HAP-1 (cell line): ENCODE data around the gene PSTPIP1.

ENCODE experiments used
- DNase-seq, 2 experiments: peaks; one replicate each; pipeline ENCODE4 v3.0.0-alpha.2; 2016 to 2020; ENCODE audit warnings: low spot score in 2 of 2
- H3K27me3 ChIP-seq: fragments of 250-450 bp; sonication (Bioruptor Pico); 2 replicates; pipeline ENCODE4 v1.5.1; 2020; ENCODE audit warnings: low read depth, mild to moderate bottlenecking, moderate library complexity
- H3K36me3 ChIP-seq: fragments of 250-450 bp; sonication (Bioruptor Pico); replicated peaks from 2 replicates; pipeline ENCODE4 v1.5.1; 2020; ENCODE audit warnings: mild to moderate bottlenecking
- H3K4me1 ChIP-seq: fragments of 250-450 bp; sonication (Bioruptor Pico); 2 replicates; pipeline ENCODE4 v1.5.1; 2020; ENCODE audit warnings: mild to moderate bottlenecking
- H3K4me3 ChIP-seq: fragments of 250-450 bp; sonication (Bioruptor Pico); 2 replicates; pipeline ENCODE4 v1.5.1; 2020; ENCODE audit warnings: mild to moderate bottlenecking, moderate library complexity
- H3K9me3 ChIP-seq: fragments of 250-450 bp; sonication (Bioruptor Pico); 2 replicates; pipeline ENCODE4 v1.5.1; 2020; ENCODE audit warnings: mild to moderate bottlenecking, moderate library complexity
- in situ Hi-C: fragments of 300-500 bp; cut with MboI; formaldehyde crosslinking; loops from 3 replicates; pipeline ENCODE4 v1.14.3; 2020; ENCODE audit warnings: low sequenced_read_pairs, inconsistent platforms, mixed read lengths

Gene PSTPIP1

GRCh38 chr15:77052556-77052955 is 57.6 kb downstream of the PSTPIP1 start:
- Histone ChIP-seq H3K4me1 (no peaks in the 10 kb centered on the region), H3K4me3 (no peak overlapping the region), H3K27me3 (no peaks in the 10 kb centered on the region), H3K36me3 (peaks cover 41% of the 10 kb centered on the region), H3K9me3 (no peaks in the 10 kb centered on the region)
- in situ Hi-C loops, result no loop called here
- no peak for DNase-seq

GRCh38 chr15:77053709-77054108 is 58.8 kb downstream of the PSTPIP1 start:
- H3K9me3 ChIP-seq, result no peaks in the 10 kb centered on the region
- peaks cover 32% of the 10 kb centered on the region for H3K36me3 ChIP-seq
- H3K27me3 ChIP-seq, result no peaks in the 10 kb centered on the region
- no peaks in the 10 kb centered on the region; the same call in 1 of the 2 replicates for H3K4me1 ChIP-seq
- DNase-seq, result no peak
- H3K4me3 ChIP-seq, result no peak overlapping the region
- in situ Hi-C loops, result no loop called here

- DNase-seq, result no peak
- Histone ChIP-seq H3K36me3 (peaks cover 18% of the 10 kb centered on the region), H3K4me3 (no peak overlapping the region), H3K9me3 (no peaks in the 10 kb centered on the region), H3K4me1 (peaks cover 7% of the 10 kb centered on the region), H3K27me3 (no peaks in the 10 kb centered on the region)
- in situ Hi-C loops, result no loop called here
Measured at GRCh38 chr15:77057072-77057471, 62.1 kb downstream of the PSTPIP1 start.

- no peak overlapping the region for H3K4me3 ChIP-seq
- in situ Hi-C loops, result no loop called here
- no peak for DNase-seq
- peaks cover 8% of the 10 kb centered on the region for H3K4me1 ChIP-seq
- no peaks in the 10 kb centered on the region for H3K9me3 ChIP-seq
- peaks cover 12% of the 10 kb centered on the region for H3K36me3 ChIP-seq
- H3K27me3 ChIP-seq, result no peaks in the 10 kb centered on the region
Measured at GRCh38 chr15:77057685-77058084, 62.8 kb downstream of the PSTPIP1 start.

GRCh38 chr15:77058468-77058867 is 63.5 kb downstream of the PSTPIP1 start:
- Histone ChIP-seq H3K36me3 (peaks cover 9% of the 10 kb centered on the region), H3K9me3 (no peaks in the 10 kb centered on the region), H3K4me3 (no peak overlapping the region), H3K4me1 (peaks cover 9% of the 10 kb centered on the region), H3K27me3 (no peaks in the 10 kb centered on the region)
- DNase-seq, result no peak
- in situ Hi-C loops, result no loop called here

- no peak for DNase-seq
- in situ Hi-C loops, result no loop called here
- Histone ChIP-seq H3K9me3 (no peaks in the 10 kb centered on the region), H3K4me1 (peaks cover 23% of the 10 kb centered on the region), H3K4me3 (no peak overlapping the region), H3K36me3 (no peaks in the 10 kb centered on the region), H3K27me3 (no peaks in the 10 kb centered on the region)
Measured at GRCh38 chr15:77059786-77060361, 64.9 kb downstream of the PSTPIP1 start.

GRCh38 chr15:77060546-77060945 is 65.6 kb downstream of the PSTPIP1 start:
- H3K4me3 ChIP-seq, result no peak overlapping the region
- H3K9me3 ChIP-seq, result no peaks in the 10 kb centered on the region
- H3K36me3 ChIP-seq, result no peaks in the 10 kb centered on the region
- no peaks in the 10 kb centered on the region for H3K27me3 ChIP-seq
- in situ Hi-C loops, result no loop called here
- H3K4me1 ChIP-seq, result peaks cover 25% of the 10 kb centered on the region
- no peak for DNase-seq

- H3K9me3 ChIP-seq, result no peaks in the 10 kb centered on the region
- in situ Hi-C loops, result no loop called here
- no peaks in the 10 kb centered on the region for H3K27me3 ChIP-seq
- no peak for DNase-seq
- no peak overlapping the region for H3K4me3 ChIP-seq
- peaks cover 39% of the 10 kb centered on the region for H3K4me1 ChIP-seq
- no peaks in the 10 kb centered on the region for H3K36me3 ChIP-seq
Measured at GRCh38 chr15:77063249-77063648, 68.3 kb downstream of the PSTPIP1 start.

- DNase-seq, result no peak
- H3K4me1 ChIP-seq, result peaks cover 41% of the 10 kb centered on the region
- in situ Hi-C loops, result no loop called here
Measured at GRCh38 chr15:77064063-77064462, 69.1 kb downstream of the PSTPIP1 start.

GRCh38 chr15:77064539-77065308 is 69.8 kb downstream of the PSTPIP1 start:
- Histone ChIP-seq H3K4me3 (no peak overlapping the region), H3K9me3 (no peaks in the 10 kb centered on the region), H3K27me3 (no peaks in the 10 kb centered on the region), H3K4me1 (peaks cover 47% of the 10 kb centered on the region), H3K36me3 (peaks cover 4% of the 10 kb centered on the region; the same call in 1 of the 2 replicates)
- DNase-seq, result no peak
- in situ Hi-C loops, result no loop called here

More at GRCh38 chr15:77064063-77064462, 69.1 kb downstream of the PSTPIP1 start:
- Histone ChIP-seq H3K27me3 (no peaks in the 10 kb centered on the region), H3K4me3 (no peak overlapping the region), H3K9me3 (no peaks in the 10 kb centered on the region), H3K36me3 (peaks cover 1% of the 10 kb centered on the region; the same call in 1 of the 2 replicates)

- Histone ChIP-seq H3K27me3 (no peaks in the 10 kb centered on the region), H3K9me3 (no peaks in the 10 kb centered on the region), H3K4me3 (no peak overlapping the region), H3K36me3 (peaks cover 4% of the 10 kb centered on the region; the same call in 1 of the 2 replicates), H3K4me1 (peaks cover 47% of the 10 kb centered on the region)
- in situ Hi-C loops, result no loop called here
- peak in 1 of 2 experiments; percentile 86 for DNase-seq
Measured at GRCh38 chr15:77066971-77067690, 72.2 kb downstream of the PSTPIP1 start.

GRCh38 chr15:77067691-77068367 is 72.9 kb downstream of the PSTPIP1 start:
- Histone ChIP-seq H3K9me3 (no peaks in the 10 kb centered on the region), H3K4me3 (no peak overlapping the region), H3K4me1 (peaks cover 46% of the 10 kb centered on the region), H3K27me3 (no peaks in the 10 kb centered on the region), H3K36me3 (peaks cover 4% of the 10 kb centered on the region; the same call in 1 of the 2 replicates)
- DNase-seq, result no peak
- in situ Hi-C loops, result no loop called here

- DNase-seq, result no peak
- H3K36me3 ChIP-seq, result peaks cover 4% of the 10 kb centered on the region; the same call in 1 of the 2 replicates
- H3K4me3 ChIP-seq, result no peak overlapping the region
- no peaks in the 10 kb centered on the region for H3K27me3 ChIP-seq
- in situ Hi-C loops, result no loop called here
- no peaks in the 10 kb centered on the region for H3K9me3 ChIP-seq
- peaks cover 44% of the 10 kb centered on the region for H3K4me1 ChIP-seq
Measured at GRCh38 chr15:77068633-77069032, 73.7 kb downstream of the PSTPIP1 start.
